ENCODE results near the gene IL4R.

DNA sequence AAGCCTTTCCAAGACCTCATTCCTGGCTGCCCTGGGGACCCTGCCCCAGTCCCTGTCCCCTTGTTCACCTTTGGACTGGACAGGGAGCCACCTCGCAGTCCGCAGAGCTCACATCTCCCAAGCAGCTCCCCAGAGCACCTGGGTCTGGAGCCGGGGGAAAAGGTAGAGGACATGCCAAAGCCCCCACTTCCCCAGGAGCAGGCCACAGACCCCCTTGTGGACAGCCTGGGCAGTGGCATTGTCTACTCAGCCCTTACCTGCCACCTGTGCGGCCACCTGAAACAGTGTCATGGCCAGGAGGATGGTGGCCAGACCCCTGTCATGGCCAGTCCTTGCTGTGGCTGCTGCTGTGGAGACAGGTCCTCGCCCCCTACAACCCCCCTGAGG lies 49.5 kb downstream of the IL4R start:
- no peak for TF ChIP-seq CTCF (IDR thresholded peaks at IDR 0.05)
- TF ChIP-seq POLR2AphosphoS5 (IDR thresholded peaks at IDR 0.05; ENCODE audit: low read depth, low read length), result no peak

Data from Panc1 (cell line).